Osteocyte (in vitro differentiated cells): Measurements from ENCODE around the gene DHX34. TPM values are rescaled to one million over a fixed set of nuclear protein-coding genes. Genes with fewer than 3 reads are reported as not detected.

ENCODE experiments used
- DNase-seq: peaks from one replicate; pipeline ENCODE4 v3.0.0; 2021; ENCODE audit warnings: mixed read lengths; ENCODE audit not compliant: unreplicated experiment; ENCODE audit errors: extremely low spot score
- H3K27ac Mint-ChIP-seq: one replicate; pipeline ENCODE4 v1.8.0; 2021; ENCODE audit warnings: mild to moderate bottlenecking, mixed read lengths; ENCODE audit not compliant: unreplicated experiment
- H3K27me3 Mint-ChIP-seq: one replicate; pipeline ENCODE4 v1.8.0; 2021; ENCODE audit warnings: mixed read lengths; ENCODE audit not compliant: unreplicated experiment
- H3K36me3 Mint-ChIP-seq: one replicate; pipeline ENCODE4 v1.8.0; 2021; ENCODE audit warnings: mixed read lengths; ENCODE audit not compliant: unreplicated experiment
- H3K4me1 Mint-ChIP-seq: one replicate; pipeline ENCODE4 v1.8.0; 2021; ENCODE audit warnings: mixed read lengths; ENCODE audit not compliant: unreplicated experiment
- H3K4me3 Mint-ChIP-seq: one replicate; pipeline ENCODE4 v1.8.0; 2021; ENCODE audit warnings: mild to moderate bottlenecking, moderate library complexity, mixed read lengths; ENCODE audit not compliant: unreplicated experiment
- H3K9me3 Mint-ChIP-seq: one replicate; pipeline ENCODE4 v1.8.0; 2021; ENCODE audit warnings: mixed read lengths; ENCODE audit not compliant: unreplicated experiment
- total RNA-seq: library from RNA; stranded (reverse); gene quantifications from 2 replicates; pipeline ENCODE4 v1.2.1, GENCODE V29; 2021
- TF ChIP-seq, protein P1 (sequence below): fragments of 200-600 bp; sonication (generic); IDR thresholded peaks from 2 replicates; pipeline ENCODE4 v1.5.0; 2021; ENCODE audit warnings: antibody characterized with exemption, mild to moderate bottlenecking, moderate library complexity

Gene DHX34
- total RNA-seq, 1 donor from 2014 or later: 17.5 TPM

DNA sequence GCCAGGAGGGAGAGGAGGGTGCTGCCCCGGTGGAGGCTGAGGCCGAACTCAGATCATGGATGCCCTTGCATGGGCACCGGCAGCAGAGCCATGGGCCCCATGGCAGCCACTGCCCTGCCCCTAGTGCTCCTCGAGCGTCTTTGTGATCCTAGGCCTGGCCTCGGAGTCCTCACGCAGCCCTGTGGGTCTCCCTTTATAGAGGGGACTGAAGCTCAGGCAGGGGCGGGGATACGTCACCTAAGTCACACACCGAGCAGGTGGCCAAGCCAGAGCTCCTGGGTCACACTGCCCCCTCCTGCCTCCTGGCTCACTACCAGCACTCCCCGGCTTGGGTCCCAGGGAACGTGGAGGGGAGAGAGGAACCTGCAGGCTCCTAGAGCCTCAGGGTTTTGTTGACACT, 28.7 kb downstream of the DHX34 start:
- H3K36me3 Mint-ChIP-seq: peaks cover 30% of the 10 kb centered on the region
- no peak overlapping the region for H3K27ac Mint-ChIP-seq
- H3K4me3 Mint-ChIP-seq: no peak overlapping the region
- TF ChIP-seq, protein P1, sequence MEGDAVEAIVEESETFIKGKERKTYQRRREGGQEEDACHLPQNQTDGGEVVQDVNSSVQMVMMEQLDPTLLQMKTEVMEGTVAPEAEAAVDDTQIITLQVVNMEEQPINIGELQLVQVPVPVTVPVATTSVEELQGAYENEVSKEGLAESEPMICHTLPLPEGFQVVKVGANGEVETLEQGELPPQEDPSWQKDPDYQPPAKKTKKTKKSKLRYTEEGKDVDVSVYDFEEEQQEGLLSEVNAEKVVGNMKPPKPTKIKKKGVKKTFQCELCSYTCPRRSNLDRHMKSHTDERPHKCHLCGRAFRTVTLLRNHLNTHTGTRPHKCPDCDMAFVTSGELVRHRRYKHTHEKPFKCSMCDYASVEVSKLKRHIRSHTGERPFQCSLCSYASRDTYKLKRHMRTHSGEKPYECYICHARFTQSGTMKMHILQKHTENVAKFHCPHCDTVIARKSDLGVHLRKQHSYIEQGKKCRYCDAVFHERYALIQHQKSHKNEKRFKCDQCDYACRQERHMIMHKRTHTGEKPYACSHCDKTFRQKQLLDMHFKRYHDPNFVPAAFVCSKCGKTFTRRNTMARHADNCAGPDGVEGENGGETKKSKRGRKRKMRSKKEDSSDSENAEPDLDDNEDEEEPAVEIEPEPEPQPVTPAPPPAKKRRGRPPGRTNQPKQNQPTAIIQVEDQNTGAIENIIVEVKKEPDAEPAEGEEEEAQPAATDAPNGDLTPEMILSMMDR: no peak
- DNase-seq: no peak
- H3K9me3 Mint-ChIP-seq: no peaks in the 10 kb centered on the region
- no peaks in the 10 kb centered on the region for H3K4me1 Mint-ChIP-seq
- H3K27me3 Mint-ChIP-seq: no peaks in the 10 kb centered on the region

DNA sequence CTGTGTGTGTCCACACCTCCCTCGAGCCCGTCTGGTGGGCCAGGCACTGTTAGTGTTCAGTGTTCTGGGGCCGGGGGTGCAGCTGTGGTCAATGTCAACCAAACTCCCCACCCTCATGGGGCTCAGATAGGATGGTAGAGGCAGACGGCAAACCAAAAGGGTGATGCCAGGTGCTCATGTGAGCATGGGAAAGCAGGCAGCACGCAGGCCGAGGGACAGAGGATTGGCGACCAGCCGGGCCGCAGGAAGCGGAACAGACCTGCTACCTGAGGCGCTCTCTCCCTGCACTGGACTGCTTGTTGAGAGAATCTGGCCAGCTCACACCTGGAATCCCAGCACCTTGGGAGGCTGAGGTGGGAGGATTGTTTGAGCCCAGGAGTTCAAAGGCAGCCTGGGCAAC, 29.1 kb downstream of the DHX34 start:
- no peak overlapping the region for H3K4me3 Mint-ChIP-seq
- H3K9me3 Mint-ChIP-seq: no peaks in the 10 kb centered on the region
- no peaks in the 10 kb centered on the region for H3K4me1 Mint-ChIP-seq
- no peak for DNase-seq
- H3K27ac Mint-ChIP-seq: no peak overlapping the region
- TF ChIP-seq, protein P1: no peak
- H3K36me3 Mint-ChIP-seq: peaks cover 30% of the 10 kb centered on the region
- H3K27me3 Mint-ChIP-seq: no peaks in the 10 kb centered on the region

GRCh38 chr19:47379381-47379938, 30.3 kb downstream of the DHX34 start:
- TF ChIP-seq, protein P1: no peak
- H3K27me3 Mint-ChIP-seq: no peaks in the 10 kb centered on the region
- H3K36me3 Mint-ChIP-seq: peaks cover 28% of the 10 kb centered on the region
- H3K4me1 Mint-ChIP-seq: no peaks in the 10 kb centered on the region
- no peak for DNase-seq
- H3K9me3 Mint-ChIP-seq: no peaks in the 10 kb centered on the region
- no peak overlapping the region for H3K4me3 Mint-ChIP-seq
- H3K27ac Mint-ChIP-seq: no peak overlapping the region

GRCh38 chr19:47380559-47380958, 31.4 kb downstream of the DHX34 start:
- H3K27me3 Mint-ChIP-seq: no peaks in the 10 kb centered on the region
- H3K4me3 Mint-ChIP-seq: no peak overlapping the region
- TF ChIP-seq, protein P1: no peak
- no peaks in the 10 kb centered on the region for H3K4me1 Mint-ChIP-seq
- DNase-seq: no peak
- no peaks in the 10 kb centered on the region for H3K9me3 Mint-ChIP-seq
- H3K36me3 Mint-ChIP-seq: peaks cover 25% of the 10 kb centered on the region
- no peak overlapping the region for H3K27ac Mint-ChIP-seq

DNA sequence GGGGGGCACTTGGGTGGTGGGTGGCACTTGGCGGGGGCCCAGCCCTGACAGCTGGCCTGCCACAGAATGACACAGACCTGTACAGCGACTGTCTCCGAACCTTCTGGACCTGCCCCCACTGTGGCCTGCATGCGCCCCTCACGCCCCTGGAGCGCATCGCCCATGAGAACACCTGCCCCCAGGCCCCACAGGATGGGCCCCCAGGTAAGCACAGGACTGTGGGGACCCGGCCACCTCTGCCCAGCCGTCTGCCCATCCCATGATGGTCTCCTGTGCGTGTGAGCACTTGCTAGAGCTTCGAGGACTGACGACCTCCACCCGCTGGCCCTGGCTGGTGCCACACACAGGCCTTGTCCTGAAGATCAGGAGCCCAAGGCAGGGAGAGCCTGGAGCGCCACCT, 32.0 kb downstream of the DHX34 start:
- H3K4me3 Mint-ChIP-seq: no peak overlapping the region
- H3K27ac Mint-ChIP-seq: no peak overlapping the region
- no peaks in the 10 kb centered on the region for H3K27me3 Mint-ChIP-seq
- H3K36me3 Mint-ChIP-seq: peaks cover 21% of the 10 kb centered on the region
- TF ChIP-seq, protein P1: no peak
- H3K4me1 Mint-ChIP-seq: no peaks in the 10 kb centered on the region
- no peak for DNase-seq
- H3K9me3 Mint-ChIP-seq: no peaks in the 10 kb centered on the region
